ENCODE results near the gene RAB26.
"Not testable (repeated sequence)": the region's sequence is repeated elsewhere in the genome, so short reads cannot be mapped to it uniquely, and the experiment has no call there.

Gene RAB26

DNA sequence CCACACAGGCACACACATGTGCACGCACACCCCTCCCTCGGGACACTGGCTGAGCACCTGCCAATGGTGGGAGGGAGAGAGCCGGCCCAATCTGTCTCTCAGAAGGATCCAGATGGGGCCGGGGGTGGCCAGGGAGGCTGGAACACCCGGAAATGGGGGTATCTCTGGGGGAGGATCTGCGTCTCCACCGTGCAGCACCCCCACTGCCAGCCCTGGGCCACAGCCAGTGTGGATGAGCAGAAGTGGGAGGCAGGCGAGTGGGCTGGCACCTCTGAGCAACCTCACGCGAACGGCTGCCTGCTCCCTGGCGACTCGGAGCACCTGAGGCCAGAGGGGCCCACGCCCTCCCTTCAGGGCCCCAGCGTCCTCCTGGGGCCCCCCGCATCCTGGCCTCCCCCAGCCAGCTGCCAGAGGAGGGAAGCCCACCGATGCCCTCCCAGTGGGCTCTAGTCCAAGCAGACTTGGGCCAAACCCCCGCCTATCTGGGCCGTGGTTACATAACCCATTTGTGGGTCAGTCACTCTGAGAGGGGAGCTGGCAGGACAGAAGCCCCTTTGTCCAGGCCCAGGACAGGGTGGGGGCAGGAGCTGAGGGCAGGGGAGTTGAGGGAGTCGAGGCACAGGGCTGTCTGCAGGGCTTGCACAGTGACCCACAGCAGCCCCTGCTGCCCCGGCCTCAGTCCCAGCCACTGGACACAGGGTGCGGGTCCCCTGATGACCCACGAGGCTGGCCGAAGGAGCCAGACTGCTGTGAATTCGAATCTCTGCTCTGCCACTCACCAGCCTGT, 42.4 kb downstream of the RAB26 start:
- H3K27me3 Mint-ChIP-seq, result peaks cover 30% of the 10 kb centered on the region
- H3K27ac Mint-ChIP-seq, result no peak overlapping the region
- H3K4me1 Mint-ChIP-seq (ENCODE audit: low read depth), result no peaks in the 10 kb centered on the region
- intact Hi-C loops (cut with micrococcal nuclease), result no loop called here
- H3K4me3 Mint-ChIP-seq, result no peak overlapping the region
- H3K36me3 Mint-ChIP-seq (ENCODE audit: low read depth), result no peaks in the 10 kb centered on the region
- H3K9me3 Mint-ChIP-seq, result no peaks in the 10 kb centered on the region

DNA sequence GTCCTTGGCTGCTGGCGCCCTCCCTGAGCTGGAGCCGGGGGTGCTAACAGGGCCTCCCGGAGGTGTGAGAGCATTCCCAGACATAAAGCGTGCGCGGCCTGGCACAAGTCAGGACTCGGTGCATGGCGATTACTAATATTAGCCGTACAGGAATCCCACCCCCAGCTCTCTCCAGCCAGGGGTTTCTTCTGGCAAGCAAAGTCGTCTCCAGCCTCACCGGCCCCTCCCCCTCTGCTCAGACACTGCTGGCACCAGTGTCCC, 43.0 kb downstream of the RAB26 start:
- Mint-ChIP-seq H3K36me3 (ENCODE audit: low read depth) (no peaks in the 10 kb centered on the region), H3K27me3 (peaks cover 32% of the 10 kb centered on the region), H3K4me1 (ENCODE audit: low read depth) (no peaks in the 10 kb centered on the region), H3K4me3 (no peak overlapping the region), H3K9me3 (no peaks in the 10 kb centered on the region), H3K27ac (no peak overlapping the region)
- intact Hi-C loops (cut with micrococcal nuclease), result no loop called here

DNA sequence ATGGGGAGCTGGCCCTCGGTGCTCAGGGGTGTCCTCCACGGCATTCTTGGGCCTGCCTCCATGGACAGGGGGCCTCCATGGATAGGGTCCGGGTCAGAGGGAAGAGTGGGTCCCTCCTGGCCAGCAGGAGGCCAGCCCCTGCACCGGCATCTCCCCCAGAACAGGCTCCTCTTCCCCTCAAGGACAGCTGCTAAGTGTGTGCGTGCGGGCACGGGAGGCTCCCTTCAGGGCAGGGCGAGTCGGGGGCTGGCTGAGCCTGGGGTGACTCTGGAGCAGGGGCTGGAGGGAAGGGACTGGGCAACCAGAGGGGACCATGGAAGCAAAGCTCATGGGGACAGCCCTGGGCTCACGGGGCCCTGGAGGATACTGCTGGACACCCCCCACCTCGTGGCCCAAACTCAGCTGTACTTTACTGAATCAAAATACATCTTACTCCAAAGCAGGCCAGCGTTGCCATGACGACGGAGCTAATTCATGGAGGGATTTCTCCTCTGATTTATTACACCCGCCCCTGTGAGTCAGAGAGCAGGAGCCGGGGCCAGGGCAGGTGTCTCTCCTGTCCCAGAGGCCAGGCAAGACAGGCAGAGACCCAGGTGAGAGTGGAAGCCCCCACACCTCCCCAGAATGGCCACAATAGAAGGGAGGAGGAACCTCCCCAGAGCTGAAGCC, 45.9 kb downstream of the RAB26 start:
- Mint-ChIP-seq H3K36me3 (ENCODE audit: low read depth) (no peaks in the 10 kb centered on the region), H3K4me3 (no peak overlapping the region)

DNA sequence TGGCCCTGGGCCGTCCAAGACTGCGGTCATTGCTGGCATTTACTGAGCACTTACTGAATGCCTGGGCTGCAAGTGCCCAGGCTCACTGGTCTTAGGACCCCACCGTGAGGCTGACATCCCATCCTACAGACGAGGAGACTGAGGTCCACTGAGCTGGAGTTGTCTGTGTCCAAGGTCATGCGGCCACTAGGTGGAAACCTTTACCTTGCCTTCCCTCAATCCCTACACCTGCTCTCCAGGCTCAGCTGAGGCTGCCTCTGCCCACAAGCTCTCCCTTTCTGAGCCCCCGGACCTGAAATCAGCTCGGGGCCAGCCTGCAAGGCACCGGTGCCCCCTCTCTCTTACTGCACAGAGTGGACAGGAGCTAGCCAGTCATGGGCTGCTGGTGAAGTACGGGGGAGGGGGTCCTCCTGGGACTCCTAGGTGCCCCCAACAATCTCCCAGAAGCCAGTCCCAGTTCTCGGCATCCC, 46.5 kb downstream of the RAB26 start:
- Mint-ChIP-seq H3K9me3 (no peaks in the 10 kb centered on the region), H3K36me3 (ENCODE audit: low read depth) (no peaks in the 10 kb centered on the region), H3K27me3 (peaks cover 62% of the 10 kb centered on the region), H3K27ac (no peak overlapping the region), H3K4me3 (no peak overlapping the region), H3K4me1 (ENCODE audit: low read depth) (no peaks in the 10 kb centered on the region)
- intact Hi-C loops (cut with micrococcal nuclease), result no loop called here

More for the DNA sequence above, 45.9 kb downstream of the RAB26 start:
- H3K4me1 Mint-ChIP-seq (ENCODE audit: low read depth), result no peaks in the 10 kb centered on the region
- intact Hi-C loops (cut with micrococcal nuclease), result no loop called here
- no peaks in the 10 kb centered on the region for H3K9me3 Mint-ChIP-seq
- H3K27me3 Mint-ChIP-seq, result peaks cover 56% of the 10 kb centered on the region
- H3K27ac Mint-ChIP-seq, result no peak overlapping the region

DNA sequence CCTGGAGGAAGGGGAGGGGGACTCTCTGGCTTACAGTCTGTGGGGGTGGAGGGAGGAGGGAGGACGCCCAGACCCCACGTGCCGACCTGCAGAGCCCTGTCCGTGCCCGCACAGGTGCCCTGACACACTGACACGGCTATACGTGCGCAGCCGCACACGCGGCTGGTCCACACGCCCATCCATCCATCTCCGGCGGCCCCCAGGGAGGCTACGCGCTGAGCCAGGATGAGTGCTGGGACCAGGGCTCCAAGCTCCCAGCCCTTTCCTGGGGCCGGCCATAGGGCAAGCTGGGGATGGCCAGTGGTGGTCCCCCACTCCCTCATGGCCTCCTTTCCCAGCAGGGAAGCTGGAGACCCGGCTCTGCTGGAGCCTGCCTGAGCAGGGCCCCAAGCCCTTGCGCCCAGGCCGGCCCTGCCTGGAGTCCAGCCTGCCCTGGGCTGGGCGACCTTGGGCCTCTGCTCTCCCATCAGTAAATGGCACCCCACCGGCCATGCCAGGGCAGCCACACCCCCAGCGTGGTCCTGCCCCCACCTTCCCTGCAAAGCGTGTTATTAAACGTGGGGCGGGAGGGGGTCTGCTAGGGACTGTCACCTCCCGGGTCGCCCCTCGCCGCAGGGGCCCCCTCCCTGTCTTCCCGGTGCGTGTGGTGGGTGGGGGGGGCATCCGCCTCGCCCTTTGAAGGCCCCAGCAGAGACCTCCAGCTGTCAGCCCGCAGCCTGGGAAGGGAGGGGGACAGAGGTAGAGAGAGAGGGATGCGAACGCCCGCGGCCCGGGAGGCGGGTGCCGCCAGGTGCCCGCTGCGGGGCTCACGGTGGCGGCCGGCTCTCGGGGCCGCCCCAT, 47.1 kb downstream of the RAB26 start:
- peak overlapping the region; percentile 15 for H3K4me3 Mint-ChIP-seq
- intact Hi-C loops (cut with micrococcal nuclease), result no loop called here
- no peaks in the 10 kb centered on the region for H3K9me3 Mint-ChIP-seq
- H3K4me1 Mint-ChIP-seq (ENCODE audit: low read depth), result no peaks in the 10 kb centered on the region
- no peak overlapping the region for H3K27ac Mint-ChIP-seq
- no peaks in the 10 kb centered on the region for H3K36me3 Mint-ChIP-seq (ENCODE audit: low read depth)
- H3K27me3 Mint-ChIP-seq, result peaks cover 69% of the 10 kb centered on the region

DNA sequence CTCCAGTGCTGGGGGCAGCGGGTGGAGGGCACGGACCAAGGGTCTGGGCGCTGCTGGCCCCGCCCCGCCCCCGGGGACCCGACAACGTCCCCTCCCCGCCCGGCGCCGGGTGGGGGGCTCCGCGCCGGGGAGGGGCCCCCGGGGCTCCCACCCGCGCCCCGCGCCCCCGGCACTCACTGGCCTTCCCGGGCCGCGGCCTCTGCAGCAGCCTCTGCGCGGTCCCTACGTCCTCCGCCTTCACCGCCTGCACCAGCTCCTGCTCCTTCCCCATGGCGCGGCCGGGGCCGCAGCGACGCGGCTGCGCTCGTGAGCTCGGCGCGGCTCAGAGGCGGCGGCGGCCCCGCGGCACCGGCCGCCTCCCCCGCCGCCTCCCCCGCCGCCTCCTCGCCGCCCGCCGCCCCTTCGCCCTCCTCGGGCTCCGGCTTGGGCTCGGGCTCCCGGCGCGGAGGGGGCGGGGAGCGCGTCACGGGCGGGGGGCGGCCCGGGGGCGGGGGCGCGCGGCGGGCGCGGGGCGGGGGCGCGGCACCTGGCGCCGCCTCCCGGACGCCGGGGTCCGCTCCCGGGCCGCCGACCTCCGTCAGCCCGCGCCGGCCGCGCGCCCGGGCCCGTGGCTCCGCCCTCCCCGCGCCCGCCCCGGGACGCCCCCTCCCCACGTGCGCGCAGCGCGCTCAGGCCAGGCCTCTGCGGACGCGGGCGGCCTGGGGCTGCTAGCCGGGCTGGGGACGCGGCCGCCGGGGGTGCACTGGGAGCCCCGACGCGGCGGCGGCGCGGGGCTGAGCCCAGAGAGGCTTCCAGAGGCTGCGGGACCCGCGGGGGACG, 47.9 kb downstream of the RAB26 start, which contains the start of gene CASKIN1:
Gene CASKIN1 (minus strand): TSS at position 444 of the 819 bp plus-strand sequence. CDS start 173 bp downstream, at position 271.
- Mint-ChIP-seq H3K27ac (no peak within 1 kb of the TSS), H3K27me3 (peaks cover 72% of the 10 kb centered on the region), H3K9me3 (no peaks in the 10 kb centered on the region), H3K4me1 (ENCODE audit: low read depth) (no peaks in the 10 kb centered on the region), H3K36me3 (ENCODE audit: low read depth) (no peaks in the 10 kb centered on the region), H3K4me3 (peak within 1 kb of the TSS; percentile 68)
- intact Hi-C loops (cut with micrococcal nuclease), result no loop called here

GRCh38 chr16:2196981-2197511, 48.6 kb downstream of the RAB26 start:
- no peaks in the 10 kb centered on the region for H3K4me1 Mint-ChIP-seq (ENCODE audit: low read depth)
- intact Hi-C loops (cut with micrococcal nuclease), result no loop called here
- H3K27me3 Mint-ChIP-seq, result peaks cover 79% of the 10 kb centered on the region
- peak overlapping the region; percentile 68 for H3K4me3 Mint-ChIP-seq
- no peak overlapping the region for H3K27ac Mint-ChIP-seq
- H3K9me3 Mint-ChIP-seq, result no peaks in the 10 kb centered on the region
- no peaks in the 10 kb centered on the region for H3K36me3 Mint-ChIP-seq (ENCODE audit: low read depth)

DNA sequence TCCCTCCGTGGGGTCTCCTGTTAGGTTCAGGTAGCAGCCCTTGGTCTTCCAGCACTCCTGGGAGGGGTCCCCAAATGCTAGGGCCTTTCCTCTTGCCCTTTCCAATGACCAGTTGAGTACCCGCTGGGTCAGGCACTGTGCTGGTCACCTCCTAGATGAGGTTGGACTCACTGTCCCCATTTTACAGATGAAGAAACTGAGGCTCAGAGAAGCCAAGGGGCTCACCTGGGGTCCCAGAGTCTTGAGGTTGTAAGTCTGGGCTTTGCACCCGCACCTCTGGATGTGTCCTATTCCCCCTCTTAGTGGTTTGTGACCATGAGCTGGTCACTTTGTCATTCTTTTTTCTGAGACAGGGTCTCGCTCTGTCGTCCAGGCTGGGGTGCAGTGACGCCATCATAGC, 49.3 kb downstream of the RAB26 start:
- H3K4me1 Mint-ChIP-seq (ENCODE audit: low read depth), result no peaks in the 10 kb centered on the region
- H3K36me3 Mint-ChIP-seq (ENCODE audit: low read depth), result no peaks in the 10 kb centered on the region
- H3K4me3 Mint-ChIP-seq, result no peak overlapping the region
- no peaks in the 10 kb centered on the region for H3K9me3 Mint-ChIP-seq
- no peak overlapping the region for H3K27ac Mint-ChIP-seq
- peaks cover 79% of the 10 kb centered on the region for H3K27me3 Mint-ChIP-seq
- intact Hi-C loops (cut with micrococcal nuclease), result no loop called here

DNA sequence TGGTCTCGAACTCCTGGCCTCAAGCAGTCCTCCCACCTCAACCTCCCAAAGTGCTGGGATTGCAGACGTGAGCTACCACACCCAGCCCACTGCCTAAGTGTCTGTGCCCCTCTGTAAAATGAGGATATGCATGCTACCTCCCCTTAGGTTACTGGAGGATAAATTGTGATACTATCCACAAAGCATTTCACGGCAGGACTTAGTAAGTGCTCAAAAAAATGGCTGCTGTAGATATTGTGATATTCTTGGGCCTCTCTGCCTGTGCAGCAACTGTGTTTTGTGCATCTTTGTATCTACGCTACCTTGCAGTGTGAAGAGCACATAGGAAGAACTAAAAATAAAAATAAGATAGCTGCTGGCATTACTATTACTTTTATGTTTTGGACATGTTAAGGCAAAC, 49.9 kb downstream of the RAB26 start:
- Mint-ChIP-seq H3K9me3 (no peaks in the 10 kb centered on the region), H3K4me3 (no peak overlapping the region)
- intact Hi-C loops (cut with micrococcal nuclease), result no loop called here

DNA sequence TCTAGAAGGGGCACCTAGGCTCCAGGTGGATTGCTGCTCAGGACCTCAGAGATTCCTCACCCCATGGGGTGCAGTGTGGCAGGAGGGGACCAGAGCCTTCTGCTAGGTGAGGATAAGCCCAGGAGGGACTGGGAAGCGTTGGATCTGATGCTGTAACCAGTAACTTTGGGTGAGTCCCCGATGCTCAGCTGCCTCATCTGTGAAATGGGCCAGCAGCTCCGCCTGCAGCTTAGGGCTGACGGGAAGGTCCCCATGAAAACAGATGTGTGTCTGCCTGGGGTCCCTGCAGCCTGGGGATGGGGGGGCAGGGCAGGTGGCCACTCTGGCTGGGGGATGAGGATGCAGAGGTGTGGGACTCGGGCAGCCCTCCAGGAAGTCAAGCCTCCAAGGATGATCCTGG, 50.7 kb downstream of the RAB26 start:
- no peaks in the 10 kb centered on the region for H3K36me3 Mint-ChIP-seq (ENCODE audit: low read depth)
- no peak overlapping the region for H3K4me3 Mint-ChIP-seq
- H3K27ac Mint-ChIP-seq, result no peak overlapping the region
- H3K9me3 Mint-ChIP-seq, result no peaks in the 10 kb centered on the region
- intact Hi-C loops (cut with micrococcal nuclease), result no loop called here
- peaks cover 9% of the 10 kb centered on the region for H3K4me1 Mint-ChIP-seq (ENCODE audit: low read depth)
- H3K27me3 Mint-ChIP-seq, result peaks cover 75% of the 10 kb centered on the region

More for the DNA sequence above, 49.9 kb downstream of the RAB26 start:
- Mint-ChIP-seq H3K27ac (no peak overlapping the region), H3K36me3 (ENCODE audit: low read depth) (no peaks in the 10 kb centered on the region), H3K27me3 (peaks cover 80% of the 10 kb centered on the region), H3K4me1 (ENCODE audit: low read depth) (peaks cover 1% of the 10 kb centered on the region)

DNA sequence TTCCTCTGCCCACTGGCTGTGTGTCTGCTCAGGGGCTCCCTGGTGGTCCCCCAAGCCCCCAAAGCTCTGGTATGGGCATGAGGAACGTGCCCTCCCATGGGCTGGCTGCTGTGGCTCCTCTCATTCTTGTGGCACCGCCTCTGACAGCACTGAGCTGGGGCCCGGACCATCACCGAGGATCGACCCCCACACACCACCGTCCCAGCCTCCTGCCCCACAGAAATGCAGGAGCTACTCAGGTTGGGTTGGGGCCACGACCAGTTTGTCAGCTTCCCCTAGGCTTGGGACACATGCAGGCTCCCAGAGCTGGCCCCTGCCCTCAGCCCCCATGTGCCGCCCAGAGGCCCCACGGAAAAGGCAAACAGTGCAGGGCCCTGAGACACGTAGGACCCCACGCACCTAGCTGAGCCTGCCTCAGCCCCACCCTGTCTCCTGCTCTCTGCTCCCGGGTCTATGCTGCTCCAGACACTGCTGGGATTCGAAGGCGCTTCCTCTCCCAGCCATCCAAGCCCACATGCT, 51.3 kb downstream of the RAB26 start:
- H3K27me3 Mint-ChIP-seq, result peaks cover 69% of the 10 kb centered on the region
- H3K27ac Mint-ChIP-seq, result no peak overlapping the region
- H3K4me3 Mint-ChIP-seq, result no peak overlapping the region
- intact Hi-C loops (cut with micrococcal nuclease), result no loop called here
- H3K4me1 Mint-ChIP-seq (ENCODE audit: low read depth), result peaks cover 15% of the 10 kb centered on the region
- no peaks in the 10 kb centered on the region for H3K36me3 Mint-ChIP-seq (ENCODE audit: low read depth)
- no peaks in the 10 kb centered on the region for H3K9me3 Mint-ChIP-seq

GRCh38 chr16:2200313-2200712, 51.9 kb downstream of the RAB26 start:
- Mint-ChIP-seq H3K27me3 (peaks cover 63% of the 10 kb centered on the region), H3K4me3 (no peak overlapping the region), H3K9me3 (no peaks in the 10 kb centered on the region), H3K4me1 (ENCODE audit: low read depth) (peaks cover 17% of the 10 kb centered on the region), H3K27ac (no peak overlapping the region), H3K36me3 (ENCODE audit: low read depth) (no peaks in the 10 kb centered on the region)
- intact Hi-C loops (cut with micrococcal nuclease), result no loop called here

DNA sequence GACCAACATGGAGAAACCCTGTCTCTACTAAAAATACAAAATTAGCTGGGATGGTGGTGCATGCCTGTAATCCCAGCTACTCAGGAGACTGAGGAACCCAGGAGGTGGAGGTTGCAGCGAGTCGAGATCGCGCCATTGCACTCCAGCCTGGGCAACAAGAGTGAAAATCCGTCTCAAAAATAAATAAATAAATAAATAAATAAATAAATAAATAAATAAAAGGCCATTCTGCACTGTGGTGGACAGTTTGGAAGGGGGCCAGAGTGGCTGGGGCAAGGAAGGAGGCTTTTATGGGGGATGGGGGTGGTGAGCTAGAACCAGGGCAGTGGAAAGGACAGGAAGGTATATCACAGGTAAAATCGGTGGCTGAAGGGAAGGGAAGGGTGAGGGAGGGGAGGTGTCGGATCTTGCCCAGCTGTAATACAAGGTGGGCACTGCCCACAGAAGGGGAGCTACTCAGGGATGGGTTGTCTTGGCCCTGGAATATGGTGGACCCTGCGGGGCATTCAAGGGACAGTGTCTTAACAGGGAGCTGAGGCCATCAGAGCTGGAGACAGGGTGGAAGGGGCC, 54.8 kb downstream of the RAB26 start:
- peak overlapping the region; percentile 20 for H3K27ac Mint-ChIP-seq
- H3K4me1 Mint-ChIP-seq (ENCODE audit: low read depth), result peaks cover 42% of the 10 kb centered on the region
- H3K9me3 Mint-ChIP-seq; H3K4me3 Mint-ChIP-seq; intact Hi-C loops (cut with micrococcal nuclease): not testable (repeated sequence)
- H3K27me3 Mint-ChIP-seq, result peaks cover 42% of the 10 kb centered on the region
- H3K36me3 Mint-ChIP-seq (ENCODE audit: low read depth), result peaks cover 22% of the 10 kb centered on the region

All from dendritic cell treated with granulocyte-macrophage colony-stimulating factor and Interleukin-4, amounts not matched to agents 40 ng/mL and 50 ng/mL, for 4 days (primary cell).